HCT116 (cell line): ENCODE results near the gene RAPGEF6. TPM values are rescaled to one million over a fixed set of nuclear protein-coding genes. Genes with fewer than 3 reads are reported as not detected.

Experiments
- ATAC-seq: fragments of 200-7000 bp; cut with Tn5 transposase; 2 replicates; pipeline ENCODE4 v1.9.1; 2020; ENCODE audit warnings: mild to moderate bottlenecking, moderate library complexity
- BruUV-seq: library from RNA; stranded (reverse); fragments of 400-500 nt; replicated peaks from 2 replicates; lab custom pipeline; 2021; lab: Mats Ljungman, UMichigan
- CTCF ChIA-PET: fragments of 300-600 bp; sonication (Branson Sonifier 250); formaldehyde crosslinking; loops from one replicate; lab custom pipeline; 2021; ENCODE audit warnings: antibody characterized with exemption; lab: Charles Lee
- POLR2A ChIA-PET: fragments of 300-600, 350-600 bp; sonication (Branson Sonifier 250); formaldehyde crosslinking; loops from one replicate; lab custom pipeline; 2021; ENCODE audit warnings: antibody characterized with exemption; lab: Charles Lee
- RAD21 ChIA-PET, 2 experiments: fragments of 300-600 bp; sonication (Branson Sonifier 250); formaldehyde crosslinking; loops; one replicate each; lab custom pipeline; 2023; ENCODE audit warnings: low total read pairs in 2 of 2; ENCODE audit not compliant: uncharacterized antibody in 2 of 2, unreplicated experiment in 2 of 2, low non-redundant PET in 1 of 2; lab: Charles Lee
- DNase-seq: peaks from one replicate; pipeline ENCODE4 v3.0.0-alpha.2; 2010; ENCODE audit warnings: low read depth, low spot score
- H2AFZ ChIP-seq: fragments of 200-600 bp; shearing (Covaris generic), sonication (generic); 2 replicates; pipeline ENCODE4 v1.6.1; 2017; ENCODE audit warnings: low read depth, mixed run types, mixed read lengths, antibody characterized with exemption, low read length; ENCODE audit not compliant: poor library complexity, severe bottlenecking
- H3K27ac ChIP-seq: 2 replicates; pipeline ENCODE4 v1.5.1; 2012; ENCODE audit warnings: low read depth, low read length
- H3K27me3 ChIP-seq: fragments of 200-600 bp; sonication (generic); 2 replicates; pipeline ENCODE4 v1.6.1; 2016; ENCODE audit warnings: mixed run types, low read length, mixed read lengths; ENCODE audit not compliant: insufficient read depth
- H3K36me3 ChIP-seq, 2 experiments: fragments of 200-500 bp in 1 of 2; fragments of 200-600 bp in 1 of 2; sonication (Bioruptor generic) in 1 of 2; sonication (generic) in 1 of 2; 2 replicates each; pipeline versions ENCODE4 v1.5.1 to v1.6.1; 2014 to 2016; ENCODE audit warnings: low read length in 2 of 2, inconsistent platforms in 1 of 2, mixed read lengths in 1 of 2, mixed run types in 1 of 2; ENCODE audit not compliant: insufficient read depth in 2 of 2, control insufficient read depth in 1 of 2
- H3K4me1 ChIP-seq, 2 experiments: fragments of 200-600 bp in 1 of 2; sonication (generic) in 1 of 2; 2 replicates each; pipeline versions ENCODE4 v1.5.1 to v1.6.1; 2012 to 2017; ENCODE audit warnings: low read length in 2 of 2, inconsistent platforms in 1 of 2, mild to moderate bottlenecking in 1 of 2, mixed read lengths in 1 of 2, mixed run types in 1 of 2, moderate library complexity in 1 of 2; ENCODE audit not compliant: insufficient read depth in 2 of 2, control insufficient read depth in 1 of 2
- H3K4me2 ChIP-seq: fragments of 200-600 bp; sonication (generic); 2 replicates; pipeline ENCODE4 v1.6.1; 2017; ENCODE audit warnings: mixed run types, low read length, mixed read lengths
- H3K4me3 ChIP-seq, 2 experiments: fragments of 200-600 bp in 1 of 2; sonication (generic) in 1 of 2; replicated peaks in 1 of 2; 2 replicates each; pipeline ENCODE4 v1.5.1; 2011 to 2016; ENCODE audit warnings: low read length in 2 of 2, control low read depth in 1 of 2, low read depth in 1 of 2, mild to moderate bottlenecking in 1 of 2, mixed read lengths in 1 of 2, mixed run types in 1 of 2
- H3K79me2 ChIP-seq: fragments of 200-600 bp; sonication (generic); 2 replicates; pipeline ENCODE4 v1.6.1; 2017; ENCODE audit warnings: mild to moderate bottlenecking, mixed run types, low read length, moderate library complexity, mixed read lengths; ENCODE audit not compliant: insufficient read depth
- H3K9ac ChIP-seq: fragments of 200-600 bp; sonication (generic); 2 replicates; pipeline ENCODE4 v1.6.1; 2016; ENCODE audit warnings: low read length, mixed read lengths
- H3K9me2 ChIP-seq: fragments of 200-600 bp; sonication (generic), shearing (Covaris generic); 2 replicates; pipeline ENCODE4 v1.6.1; 2017; ENCODE audit warnings: mixed run types, mild to moderate bottlenecking, moderate library complexity; ENCODE audit not compliant: insufficient read depth
- H3K9me3 ChIP-seq, 2 experiments: fragments of 200-500 bp in 1 of 2; fragments of 200-600 bp in 1 of 2; sonication (Bioruptor generic) in 1 of 2; sonication (generic) in 1 of 2; 2 replicates each; pipeline ENCODE4 v1.6.1; 2014 to 2017; ENCODE audit warnings: low read length in 2 of 2, mixed read lengths in 2 of 2, inconsistent platforms in 1 of 2, low read depth in 1 of 2, mild to moderate bottlenecking in 1 of 2, mixed run types in 1 of 2, moderate library complexity in 1 of 2; ENCODE audit not compliant: control insufficient read depth in 1 of 2, insufficient read depth in 1 of 2
- H4K20me1 ChIP-seq: fragments of 200-600 bp; sonication (generic), shearing (Covaris generic); 2 replicates; pipeline ENCODE4 v1.6.1; 2017; ENCODE audit warnings: mixed run types, mild to moderate bottlenecking, moderate library complexity; ENCODE audit not compliant: insufficient read depth
- CBX3 ChIP-seq: IDR thresholded peaks from 2 replicates; pipeline ENCODE4 v1.6.1; 2012; ENCODE audit warnings: low read depth
- CEBPB ChIP-seq: IDR thresholded peaks from 2 replicates; pipeline ENCODE4 v1.6.1; 2012; ENCODE audit warnings: low read depth
- EGR1 ChIP-seq: IDR thresholded peaks from 2 replicates; pipeline ENCODE4 v1.6.1; 2012; ENCODE audit warnings: low read depth
- EZH2 ChIP-seq: fragments of 200-600 bp; sonication (generic); IDR thresholded peaks from 2 replicates; pipeline ENCODE4 v1.6.1; 2017; ENCODE audit warnings: antibody characterized with exemption, mixed run types
- FOSL1 ChIP-seq: IDR thresholded peaks from 2 replicates; pipeline ENCODE4 v1.6.1; 2012; ENCODE audit warnings: low read depth
- JUND ChIP-seq: IDR thresholded peaks from 2 replicates; pipeline ENCODE4 v1.6.1; 2012
- POLR2A ChIP-seq: IDR thresholded peaks from 2 replicates; pipeline ENCODE4 v1.7.0; 2011; ENCODE audit warnings: borderline replicate concordance; ENCODE audit not compliant: insufficient read depth, insufficient read length; ENCODE audit errors: extremely low read depth
- RAD21 ChIP-seq: IDR thresholded peaks from 2 replicates; pipeline ENCODE4 v1.6.1; 2012; ENCODE audit warnings: low read depth, mild to moderate bottlenecking
- SIN3A ChIP-seq: IDR thresholded peaks from 2 replicates; pipeline ENCODE4 v1.6.1; 2012; ENCODE audit warnings: low read depth
- SP1 ChIP-seq: IDR thresholded peaks from 2 replicates; pipeline ENCODE4 v1.6.1; 2012; ENCODE audit warnings: low read depth
- SRF ChIP-seq: IDR thresholded peaks from 2 replicates; pipeline ENCODE4 v1.6.1; 2012; ENCODE audit warnings: low read depth
- TCF7L2 ChIP-seq: IDR thresholded peaks from 2 replicates; pipeline ENCODE4 v1.7.0; 2011; ENCODE audit warnings: borderline replicate concordance, inconsistent platforms; ENCODE audit not compliant: insufficient read depth, insufficient read length; ENCODE audit errors: extremely low read depth
- ZFX ChIP-seq: fragments of 450-650 bp; IDR thresholded peaks from 2 replicates; pipeline ENCODE4 v1.6.1; 2017
- ZNF274 ChIP-seq: fragments of 200-500 bp; sonication (Bioruptor generic); IDR thresholded peaks from 2 replicates; pipeline ENCODE4 v1.6.1; 2014; ENCODE audit warnings: mild to moderate bottlenecking, low read depth, low read length, inconsistent platforms
- intact Hi-C: fragments of 100-400 bp; cut with micrococcal nuclease; formaldehyde crosslinking; loops from 2 replicates; pipeline ENCODE4 v1.10.0; 2022
- total RNA-seq: library from RNA; stranded (reverse); gene quantifications from one replicate; pipeline ENCODE4 v1.2.1, GENCODE V29; 2021; ENCODE audit not compliant: unreplicated experiment
- TF ChIP-seq, protein P1 (sequence below), 3 experiments: fragments of 200-600 bp in 1 of 3; sonication (generic) in 1 of 3; IDR thresholded peaks in 2 of 3; conservative IDR thresholded peaks in 1 of 3; 2 replicates each; pipeline ENCODE4 v1.5.1; 2012 to 2017; ENCODE audit warnings: low read depth in 2 of 3, low read length in 2 of 3, antibody characterized with exemption in 1 of 3, borderline replicate concordance in 1 of 3, control low read depth in 1 of 3, mild to moderate bottlenecking in 1 of 3, mixed read lengths in 1 of 3, mixed run types in 1 of 3, moderate library complexity in 1 of 3; ENCODE audit not compliant: insufficient read depth in 1 of 3
- TF ChIP-seq, protein P2 (sequence below): IDR thresholded peaks from 2 replicates; pipeline ENCODE4 v1.6.1; 2012
- TF ChIP-seq, protein P3 (sequence below): IDR thresholded peaks from 2 replicates; pipeline ENCODE4 v1.6.1; 2011; ENCODE audit warnings: mild to moderate bottlenecking, low read length, moderate library complexity; ENCODE audit not compliant: insufficient replicate concordance; ENCODE audit errors: extremely low read depth

RAPGEF6 gene
- total RNA-seq, 1 experiment from 2014 or later, result 18.4 TPM

DNA sequence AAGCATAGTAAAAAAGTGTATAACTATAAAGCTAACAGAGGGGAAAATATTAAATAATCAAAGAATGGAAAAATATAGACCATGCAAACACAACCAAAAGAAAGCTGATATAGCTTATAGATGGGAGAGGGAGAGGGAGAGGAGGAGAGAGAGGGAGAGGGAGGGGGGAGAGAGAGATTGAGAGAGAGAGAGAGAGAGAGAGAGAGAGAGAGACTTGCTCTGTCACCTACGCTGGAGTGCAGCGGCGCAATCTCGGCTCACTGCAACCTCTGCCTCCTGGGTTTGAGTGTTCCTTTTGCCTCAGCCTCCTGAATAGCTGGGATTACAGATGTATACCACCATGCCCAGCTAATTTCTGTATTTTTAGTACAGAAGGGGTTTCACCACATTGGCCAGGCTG, 110.6 kb downstream of the RAPGEF6 start:
- H4K20me1 ChIP-seq, result no peaks in the 10 kb centered on the region
- no peaks in the 10 kb centered on the region for H3K4me1 ChIP-seq
- H2AFZ ChIP-seq, result no peak overlapping the region
- ChIA-PET POLR2A (interaction anchor here (0.7 kb wide), 1 partner anchor 8 kb away, joined by 3 read pairs; no protein-coding TSS in a partner anchor), CTCF (no interaction called here), RAD21 (no interaction called here)
- H3K9me3 ChIP-seq, result no peaks in the 10 kb centered on the region
- ATAC-seq, result no peak
- no peaks in the 10 kb centered on the region for H3K9me2 ChIP-seq
- TF ChIP-seq EZH2, result no peak
- TF ChIP-seq SRF, result no peak
- TF ChIP-seq FOSL1, result no peak
- no peak for TF ChIP-seq TCF7L2
- TF ChIP-seq POLR2A, result no peak
- TF ChIP-seq EGR1, result no peak
- no peak overlapping the region for H3K4me3 ChIP-seq
- H3K27me3 ChIP-seq, result no peaks in the 10 kb centered on the region
- no peak for DNase-seq
- H3K4me2 ChIP-seq, result no peak overlapping the region
- no peak overlapping the region for H3K27ac ChIP-seq
- H3K79me2 ChIP-seq, result peaks cover 8% of the 10 kb centered on the region; the same call in 1 of the 2 replicates
- H3K36me3 ChIP-seq, result no peaks in the 10 kb centered on the region
- intact Hi-C loops, result no loop called here
- no TSS peak for BruUV-seq
- no peak overlapping the region for H3K9ac ChIP-seq

DNA sequence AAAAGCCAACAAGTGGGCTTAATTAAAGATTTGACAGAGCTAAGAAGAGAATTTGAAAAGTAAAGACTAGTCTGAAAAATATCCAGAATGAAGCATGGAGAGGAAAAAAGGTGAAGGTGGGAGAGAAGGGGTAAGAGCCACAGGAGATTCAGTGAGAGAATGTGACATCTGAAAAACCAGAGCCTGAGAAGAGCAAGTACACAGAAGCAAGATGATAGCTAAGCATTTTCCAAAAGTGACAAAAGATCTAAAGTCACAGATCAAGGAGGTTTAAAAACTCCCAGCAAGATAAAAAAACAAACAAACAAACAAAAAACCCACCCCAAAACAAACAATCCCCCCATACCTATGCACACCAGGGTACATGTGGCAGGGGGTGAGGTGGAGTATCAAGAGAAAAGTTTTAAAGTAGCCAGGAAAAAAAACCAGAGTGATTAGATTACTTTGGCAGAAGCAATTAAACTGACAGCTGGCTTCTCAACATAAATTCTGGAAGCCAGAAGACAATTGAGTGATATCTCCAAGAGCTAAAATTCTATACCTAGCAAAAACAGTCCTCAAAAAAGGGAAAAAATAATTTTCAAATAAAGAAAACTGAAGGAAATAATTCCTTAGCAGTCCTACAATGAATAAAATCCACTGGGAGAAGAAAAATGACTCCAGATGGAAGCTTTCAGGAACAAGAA, 111.4 kb downstream of the RAPGEF6 start:
- ChIA-PET RAD21 (no interaction called here), CTCF (no interaction called here), POLR2A (interaction anchor here (0.7 kb wide), 1 partner anchor 9 kb away, joined by 3 read pairs; no protein-coding TSS in a partner anchor)
- no peaks in the 10 kb centered on the region for H3K9me3 ChIP-seq
- no peak for ATAC-seq
- peaks cover 8% of the 10 kb centered on the region; the same call in 1 of the 2 replicates for H3K79me2 ChIP-seq
- H2AFZ ChIP-seq, result no peak overlapping the region
- no peak overlapping the region for H3K27ac ChIP-seq
- no peaks in the 10 kb centered on the region for H3K36me3 ChIP-seq
- no peak overlapping the region for H3K9ac ChIP-seq
- no peaks in the 10 kb centered on the region for H3K4me1 ChIP-seq
- no TSS peak for BruUV-seq
- no peak for DNase-seq
- H3K27me3 ChIP-seq, result no peaks in the 10 kb centered on the region
- H3K9me2 ChIP-seq, result no peaks in the 10 kb centered on the region
- H4K20me1 ChIP-seq, result no peaks in the 10 kb centered on the region
- intact Hi-C loops, result no loop called here
- H3K4me3 ChIP-seq, result no peak overlapping the region
- no peak overlapping the region for H3K4me2 ChIP-seq
- no peak for TF ChIP-seq SRF
- no peak for TF ChIP-seq ZFX
- TF ChIP-seq CBX3, result no peak
- no peak for TF ChIP-seq EGR1
- TF ChIP-seq POLR2A, result no peak
- TF ChIP-seq ZNF274, result no peak
- TF ChIP-seq, protein P1, sequence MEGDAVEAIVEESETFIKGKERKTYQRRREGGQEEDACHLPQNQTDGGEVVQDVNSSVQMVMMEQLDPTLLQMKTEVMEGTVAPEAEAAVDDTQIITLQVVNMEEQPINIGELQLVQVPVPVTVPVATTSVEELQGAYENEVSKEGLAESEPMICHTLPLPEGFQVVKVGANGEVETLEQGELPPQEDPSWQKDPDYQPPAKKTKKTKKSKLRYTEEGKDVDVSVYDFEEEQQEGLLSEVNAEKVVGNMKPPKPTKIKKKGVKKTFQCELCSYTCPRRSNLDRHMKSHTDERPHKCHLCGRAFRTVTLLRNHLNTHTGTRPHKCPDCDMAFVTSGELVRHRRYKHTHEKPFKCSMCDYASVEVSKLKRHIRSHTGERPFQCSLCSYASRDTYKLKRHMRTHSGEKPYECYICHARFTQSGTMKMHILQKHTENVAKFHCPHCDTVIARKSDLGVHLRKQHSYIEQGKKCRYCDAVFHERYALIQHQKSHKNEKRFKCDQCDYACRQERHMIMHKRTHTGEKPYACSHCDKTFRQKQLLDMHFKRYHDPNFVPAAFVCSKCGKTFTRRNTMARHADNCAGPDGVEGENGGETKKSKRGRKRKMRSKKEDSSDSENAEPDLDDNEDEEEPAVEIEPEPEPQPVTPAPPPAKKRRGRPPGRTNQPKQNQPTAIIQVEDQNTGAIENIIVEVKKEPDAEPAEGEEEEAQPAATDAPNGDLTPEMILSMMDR (IDR thresholded peaks at IDR 0.05 in 2 of 3, conservative IDR thresholded peaks at IDR 0.05 in 1 of 3; ENCODE audit: borderline replicate concordance in 1 of 3, insufficient read depth in 1 of 3, low read depth in 2 of 3, low read length in 2 of 3), result no peak
- TF ChIP-seq CEBPB, result no peak
- TF ChIP-seq SP1, result no peak
- TF ChIP-seq, protein P2, sequence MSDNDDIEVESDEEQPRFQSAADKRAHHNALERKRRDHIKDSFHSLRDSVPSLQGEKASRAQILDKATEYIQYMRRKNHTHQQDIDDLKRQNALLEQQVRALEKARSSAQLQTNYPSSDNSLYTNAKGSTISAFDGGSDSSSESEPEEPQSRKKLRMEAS, result no peak
- no peak for TF ChIP-seq RAD21
- TF ChIP-seq SIN3A, result no peak
- no peak for TF ChIP-seq JUND
- TF ChIP-seq, protein P3, sequence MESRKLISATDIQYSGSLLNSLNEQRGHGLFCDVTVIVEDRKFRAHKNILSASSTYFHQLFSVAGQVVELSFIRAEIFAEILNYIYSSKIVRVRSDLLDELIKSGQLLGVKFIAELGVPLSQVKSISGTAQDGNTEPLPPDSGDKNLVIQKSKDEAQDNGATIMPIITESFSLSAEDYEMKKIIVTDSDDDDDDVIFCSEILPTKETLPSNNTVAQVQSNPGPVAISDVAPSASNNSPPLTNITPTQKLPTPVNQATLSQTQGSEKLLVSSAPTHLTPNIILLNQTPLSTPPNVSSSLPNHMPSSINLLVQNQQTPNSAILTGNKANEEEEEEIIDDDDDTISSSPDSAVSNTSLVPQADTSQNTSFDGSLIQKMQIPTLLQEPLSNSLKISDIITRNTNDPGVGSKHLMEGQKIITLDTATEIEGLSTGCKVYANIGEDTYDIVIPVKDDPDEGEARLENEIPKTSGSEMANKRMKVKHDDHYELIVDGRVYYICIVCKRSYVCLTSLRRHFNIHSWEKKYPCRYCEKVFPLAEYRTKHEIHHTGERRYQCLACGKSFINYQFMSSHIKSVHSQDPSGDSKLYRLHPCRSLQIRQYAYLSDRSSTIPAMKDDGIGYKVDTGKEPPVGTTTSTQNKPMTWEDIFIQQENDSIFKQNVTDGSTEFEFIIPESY, result no peak
- no peak for TF ChIP-seq EZH2
